ENCODE measurements around the gene HDDC3. TPM values are rescaled to one million over a fixed set of nuclear protein-coding genes. Genes with fewer than 3 reads are reported as not detected.

HDDC3 gene
- total RNA-seq, 2 experiments from 2014 or later: 34.2 to 35.6 TPM

DNA sequence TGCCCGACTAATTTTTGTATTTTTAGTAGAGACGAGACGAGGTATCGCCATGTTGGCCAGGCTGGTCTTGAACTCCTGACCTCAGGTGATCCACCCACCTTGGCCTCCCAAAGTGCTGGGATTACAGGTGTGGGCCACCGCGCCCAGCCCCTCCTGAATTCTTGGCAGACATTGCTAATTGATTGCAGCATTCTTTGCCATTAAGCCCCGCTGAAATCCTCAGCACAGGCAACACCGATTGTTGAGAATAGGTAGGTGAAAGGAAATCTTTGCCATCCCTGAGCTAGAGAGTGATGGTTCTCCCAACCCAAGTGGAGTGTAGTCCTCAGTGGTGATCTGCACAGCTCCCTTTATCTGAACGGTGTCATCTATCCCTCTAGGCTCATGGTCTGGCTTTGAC is 27.6 kb downstream of the HDDC3 start:
- ChIA-PET CTCF (interaction anchor here (1.3 to 16.4 kb wide), 3 partner anchors 12 to 29 kb away, joined by 3 to 255 read pairs (median 89); partner anchors contain the start of genes FES, HDDC3 and UNC45A), POLR2A (interaction anchor here (1.2 to 14.2 kb wide), 8 partner anchors 10 to 187 kb away, joined by 3 to 133 read pairs (median 6); partner anchors contain the start of genes BLM, HDDC3, RCCD1 and UNC45A)
- Mint-ChIP-seq H3K36me3 (ENCODE audit: low read depth) (peaks cover 40% of the 10 kb centered on the region), H3K27me3 (no peaks in the 10 kb centered on the region), H3K9me3 (no peaks in the 10 kb centered on the region), H3K4me3 (no peak overlapping the region), H3K4me1 (ENCODE audit: low read depth) (peaks cover 24% of the 10 kb centered on the region), H3K27ac (no peak overlapping the region)
- DNase-seq (no peak), ATAC-seq (no peak)
- TF ChIP-seq, protein P1, sequence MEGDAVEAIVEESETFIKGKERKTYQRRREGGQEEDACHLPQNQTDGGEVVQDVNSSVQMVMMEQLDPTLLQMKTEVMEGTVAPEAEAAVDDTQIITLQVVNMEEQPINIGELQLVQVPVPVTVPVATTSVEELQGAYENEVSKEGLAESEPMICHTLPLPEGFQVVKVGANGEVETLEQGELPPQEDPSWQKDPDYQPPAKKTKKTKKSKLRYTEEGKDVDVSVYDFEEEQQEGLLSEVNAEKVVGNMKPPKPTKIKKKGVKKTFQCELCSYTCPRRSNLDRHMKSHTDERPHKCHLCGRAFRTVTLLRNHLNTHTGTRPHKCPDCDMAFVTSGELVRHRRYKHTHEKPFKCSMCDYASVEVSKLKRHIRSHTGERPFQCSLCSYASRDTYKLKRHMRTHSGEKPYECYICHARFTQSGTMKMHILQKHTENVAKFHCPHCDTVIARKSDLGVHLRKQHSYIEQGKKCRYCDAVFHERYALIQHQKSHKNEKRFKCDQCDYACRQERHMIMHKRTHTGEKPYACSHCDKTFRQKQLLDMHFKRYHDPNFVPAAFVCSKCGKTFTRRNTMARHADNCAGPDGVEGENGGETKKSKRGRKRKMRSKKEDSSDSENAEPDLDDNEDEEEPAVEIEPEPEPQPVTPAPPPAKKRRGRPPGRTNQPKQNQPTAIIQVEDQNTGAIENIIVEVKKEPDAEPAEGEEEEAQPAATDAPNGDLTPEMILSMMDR (IDR thresholded peaks at IDR 0.05): no peak
- intact Hi-C loops (cut with micrococcal nuclease): no loop called here

DNA sequence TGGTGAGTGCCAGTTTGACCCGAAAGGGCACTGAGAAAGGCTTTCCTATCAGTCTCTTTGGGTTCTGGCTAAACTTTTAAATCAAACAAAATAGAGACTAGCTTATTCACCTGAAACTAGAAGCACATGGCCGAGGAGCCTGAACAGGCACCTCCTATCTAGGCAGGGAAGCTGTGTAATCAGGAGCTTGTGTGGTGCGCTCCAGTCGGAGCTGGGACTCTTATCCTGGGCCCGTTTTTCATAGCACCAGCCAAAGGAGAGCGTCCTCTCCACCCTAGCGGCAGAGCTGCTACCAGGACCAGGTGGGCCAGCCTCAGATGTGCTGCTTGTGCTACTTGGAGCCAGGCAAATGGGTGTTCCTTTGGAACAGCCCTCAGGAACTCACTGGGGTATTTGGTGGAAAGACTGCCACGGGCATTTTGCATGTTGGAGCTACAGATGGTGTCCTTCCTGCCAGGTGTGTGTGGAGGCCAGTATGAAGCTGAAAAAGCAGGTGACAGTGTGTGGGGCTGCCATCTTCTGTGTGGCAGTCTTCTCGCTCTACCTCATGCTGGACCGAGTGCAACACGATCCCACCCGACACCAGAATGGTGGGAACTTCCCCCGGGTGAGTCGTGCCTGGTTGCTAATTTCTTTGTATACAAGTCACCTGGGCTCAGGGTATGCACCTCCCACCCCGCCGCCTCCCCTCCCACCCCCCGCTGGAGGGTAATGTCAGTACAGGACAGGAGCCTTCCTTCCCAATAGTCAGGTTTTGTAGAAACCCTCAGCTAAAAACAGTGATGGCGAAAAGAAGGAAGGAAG is 28.4 kb downstream of the HDDC3 start:
- Mint-ChIP-seq H3K27me3 (no peaks in the 10 kb centered on the region), H3K36me3 (ENCODE audit: low read depth) (peaks cover 37% of the 10 kb centered on the region), H3K27ac (peak overlapping the region; percentile 83), H3K4me1 (ENCODE audit: low read depth) (peaks cover 24% of the 10 kb centered on the region), H3K4me3 (peak overlapping the region; percentile 77), H3K9me3 (no peaks in the 10 kb centered on the region)
- TF ChIP-seq, protein P1 (IDR thresholded peaks at IDR 0.05): no peak
- ChIA-PET CTCF (interaction anchor here (1.0 to 16.4 kb wide), 14 partner anchors 9 to 584 kb away, joined by 3 to 255 read pairs (median 8); partner anchors contain the start of genes FES, HDDC3, RCCD1 and UNC45A), POLR2A (interaction anchor here (0.8 to 14.2 kb wide), 14 partner anchors 9 to 186 kb away, joined by 3 to 133 read pairs (median 6); partner anchors contain the start of genes BLM, HDDC3, RCCD1 and UNC45A)
- ATAC-seq (no peak), DNase-seq (peak; percentile 49)
- intact Hi-C loops (cut with micrococcal nuclease): no loop called here

GRCh38 chr15:90902840-90903732 is 29.3 kb downstream of the HDDC3 start, which contains the start of gene MAN2A2:
MAN2A2 (plus strand) TSS chr15:90903302; CDS start chr15:90904208, 906 bp downstream.
- Mint-ChIP-seq H3K27ac (peak within 1 kb of the TSS; percentile 94), H3K27me3 (no peaks in the 10 kb centered on the region), H3K9me3 (no peaks in the 10 kb centered on the region), H3K36me3 (ENCODE audit: low read depth) (peaks cover 36% of the 10 kb centered on the region), H3K4me1 (ENCODE audit: low read depth) (peaks cover 24% of the 10 kb centered on the region), H3K4me3 (peak within 1 kb of the TSS; percentile 85)
- ATAC-seq (peak; percentile 70), DNase-seq (peak; percentile 91)
- ChIA-PET CTCF (interaction anchor here (0.7 to 16.4 kb wide), 20 partner anchors 9 to 583 kb away, joined by 3 to 255 read pairs (median 7); partner anchors contain the start of genes BLM, FES, HDDC3 and RCCD1), POLR2A (interaction anchor here (0.6 to 14.2 kb wide), 20 partner anchors 9 to 251 kb away, joined by 3 to 133 read pairs (median 4); partner anchors contain the start of genes BLM, HDDC3 and UNC45A)
- intact Hi-C loops (cut with micrococcal nuclease): no loop called here
- TF ChIP-seq, protein P1 (IDR thresholded peaks at IDR 0.05): no peak

DNA sequence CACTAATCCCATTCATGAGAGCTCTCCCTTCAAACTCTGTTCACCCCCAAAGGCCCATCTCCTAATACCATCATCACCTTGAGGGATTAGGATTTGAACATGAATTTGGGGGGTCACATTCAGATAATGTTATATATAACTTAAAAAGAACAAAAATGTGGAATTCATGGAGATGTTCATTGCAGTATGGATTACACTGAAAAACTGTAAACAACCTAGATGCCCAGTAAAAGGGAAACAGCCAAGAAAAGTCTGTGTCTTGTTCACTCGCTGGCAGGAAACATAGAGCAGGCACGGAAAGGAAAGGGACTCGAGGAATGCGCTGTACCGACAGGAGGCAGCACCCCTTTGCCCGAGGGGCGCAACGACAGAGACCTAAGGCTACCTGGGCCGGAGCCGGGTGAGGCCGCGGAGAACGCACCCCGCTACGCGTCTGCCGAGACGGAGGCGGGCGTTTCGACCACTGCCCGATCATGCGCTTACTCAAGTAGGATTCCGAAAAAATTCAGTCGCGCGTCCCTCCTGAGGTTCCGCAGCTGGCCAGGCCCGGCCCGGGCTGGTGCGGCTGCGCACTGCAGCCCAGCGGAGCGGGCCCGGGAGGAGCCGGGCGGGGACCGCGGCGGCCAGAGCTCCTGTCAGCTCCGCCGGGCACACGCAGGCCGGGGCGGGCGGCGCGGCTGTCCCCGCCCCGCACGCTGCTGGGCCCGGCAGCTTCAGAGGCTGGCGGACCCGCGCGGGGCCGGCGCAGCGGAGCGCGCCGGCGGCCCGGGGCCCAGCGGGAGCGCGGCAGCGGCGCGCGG is 30.1 kb downstream of the HDDC3 start:
- no peaks in the 10 kb centered on the region for H3K9me3 Mint-ChIP-seq
- H3K4me3 Mint-ChIP-seq: peak overlapping the region; percentile 85
- peak; percentile 73 for ATAC-seq
- peak overlapping the region; percentile 94 for H3K27ac Mint-ChIP-seq
- DNase-seq: peak; percentile 79
- POLR2A ChIA-PET: interaction anchor here (0.6 to 14.2 kb wide), 17 partner anchors 8 to 251 kb away, joined by 3 to 133 read pairs (median 4); partner anchors contain the start of genes BLM, HDDC3, RCCD1 and UNC45A
- CTCF ChIA-PET: interaction anchor here (0.7 to 16.4 kb wide), 17 partner anchors 10 to 369 kb away, joined by 3 to 255 read pairs (median 7); partner anchors contain the start of genes BLM, FES, HDDC3 and RCCD1
- H3K4me1 Mint-ChIP-seq (ENCODE audit: low read depth): peaks cover 24% of the 10 kb centered on the region
- TF ChIP-seq, protein P1 (IDR thresholded peaks at IDR 0.05): peak; percentile 77
- intact Hi-C loops (cut with micrococcal nuclease): no loop called here
- H3K36me3 Mint-ChIP-seq (ENCODE audit: low read depth): peaks cover 27% of the 10 kb centered on the region
- no peaks in the 10 kb centered on the region for H3K27me3 Mint-ChIP-seq

All from activated CD8-positive, alpha-beta T cell treated with anti-CD3 and anti-CD28 coated beads for 36 hours (primary cell).